ENCODE data around the gene ZNF780B. TPM values are rescaled to one million over a fixed set of nuclear protein-coding genes. Genes with fewer than 3 reads are reported as not detected.
A peak's percentile ranks its signal among the peaks of the same experiment; 100 is the strongest.

ZNF780B gene
- total RNA-seq, 1 donor from 2014 or later: 27.1 TPM

GRCh38 chr19:39996811-39997637 lies 59.0 kb downstream of the ZNF780B start, which contains the start of gene ZNF546:
ZNF546 (plus strand) TSS chr19:39997060; CDS start chr19:39998327, 1,267 bp downstream.
- H3K27ac ChIP-seq: peak within 1 kb of the TSS; percentile 88
- intact Hi-C loops (cut with DNase I): no loop called here
- peaks cover 17% of the 10 kb centered on the region for H3K4me1 ChIP-seq
- ATAC-seq (peak; percentile 98 to 99), DNase-seq (peak; percentile 94)
- no peak for TF ChIP-seq CTCF (IDR thresholded peaks at IDR 0.05)
- H3K9me3 ChIP-seq: peaks cover 4% of the 10 kb centered on the region
- H3K4me3 ChIP-seq: peak within 1 kb of the TSS; percentile 81
- H3K27me3 ChIP-seq (ENCODE audit: low read depth): no peaks in the 10 kb centered on the region
- H3K36me3 ChIP-seq: no peaks in the 10 kb centered on the region

DNA sequence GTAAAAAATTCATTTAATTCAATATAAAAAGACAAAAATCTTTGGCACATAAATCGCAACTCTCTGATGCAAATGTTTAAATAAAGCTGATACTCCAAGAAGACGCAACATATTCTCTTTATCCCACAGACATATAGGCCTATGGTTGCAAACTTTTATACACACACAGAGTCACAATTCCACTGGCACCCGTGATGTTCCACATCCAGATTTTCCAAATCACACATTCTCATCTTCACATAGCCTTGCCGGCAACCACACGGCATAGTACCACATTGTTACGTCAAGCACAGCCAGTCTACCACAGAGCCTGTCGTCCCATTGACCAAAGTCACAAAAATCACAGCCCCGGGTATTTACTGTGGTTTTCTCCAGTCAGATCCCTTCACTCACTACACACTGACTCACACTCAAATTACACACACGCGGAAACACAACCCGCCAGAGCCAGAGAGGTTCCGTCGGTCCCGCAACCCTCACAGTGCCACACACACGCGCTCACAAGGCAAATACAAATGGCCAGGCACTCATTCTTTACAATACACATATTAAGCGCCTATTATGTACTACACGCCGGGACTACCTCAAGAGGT lies 59.7 kb downstream of the ZNF780B start:
- TF ChIP-seq CTCF (IDR thresholded peaks at IDR 0.05): no peak
- intact Hi-C loops (cut with DNase I): no loop called here
- Histone ChIP-seq H3K27ac (peak overlapping the region; percentile 88), H3K4me3 (peak overlapping the region; percentile 81), H3K9me3 (peaks cover 4% of the 10 kb centered on the region), H3K36me3 (no peaks in the 10 kb centered on the region), H3K4me1 (peaks cover 17% of the 10 kb centered on the region), H3K27me3 (ENCODE audit: low read depth) (no peaks in the 10 kb centered on the region)
- ATAC-seq (peak; percentile 51 to 70), DNase-seq (no peak)

DNA sequence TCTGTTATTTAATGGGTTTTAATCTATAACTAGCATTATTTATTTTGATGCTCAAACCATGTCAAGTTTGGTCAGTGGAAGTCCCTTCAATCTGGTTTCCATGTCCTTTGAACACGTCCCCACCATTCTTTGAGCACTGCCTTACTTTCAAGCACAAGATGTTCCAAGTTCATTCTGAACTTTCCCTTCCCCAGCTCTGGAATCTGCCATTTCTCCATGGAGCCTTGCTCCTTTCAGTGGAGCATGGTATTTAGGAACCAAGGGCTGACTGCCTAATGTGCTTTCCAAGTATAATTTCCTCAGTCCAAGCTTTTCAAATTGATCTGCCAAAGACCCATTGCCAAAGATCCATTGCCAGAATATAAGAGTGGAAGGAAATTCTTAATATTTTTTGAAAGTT lies 60.2 kb downstream of the ZNF780B start:
- intact Hi-C loops (cut with DNase I): no loop called here
- H3K36me3 ChIP-seq: no peaks in the 10 kb centered on the region
- TF ChIP-seq CTCF (IDR thresholded peaks at IDR 0.05): no peak

DNA sequence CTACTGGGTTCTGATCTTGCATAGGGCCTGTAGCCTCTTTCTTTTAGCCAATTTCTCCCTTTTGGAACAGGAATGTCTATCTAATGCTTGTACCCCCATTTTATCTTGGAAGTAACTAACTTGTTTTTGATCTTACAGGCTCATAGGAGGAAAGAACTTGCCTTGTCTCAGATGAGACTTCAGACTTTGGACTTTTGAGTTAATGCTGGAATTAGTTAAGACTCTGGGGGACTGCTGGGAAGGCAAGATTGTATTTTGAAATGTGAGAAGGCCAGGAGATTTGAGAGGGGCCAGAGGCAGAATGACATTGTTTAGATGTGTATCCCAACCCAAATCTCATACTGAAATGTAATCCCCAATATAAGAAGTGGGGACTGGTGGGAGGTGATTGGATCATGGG lies 61.7 kb downstream of the ZNF780B start:
- H3K4me3 ChIP-seq: no peak overlapping the region
- intact Hi-C loops (cut with DNase I): no loop called here
- no peaks in the 10 kb centered on the region for H3K27me3 ChIP-seq (ENCODE audit: low read depth)
- no peak for TF ChIP-seq CTCF (IDR thresholded peaks at IDR 0.05)
- ATAC-seq (no peak), DNase-seq (no peak)
- no peak overlapping the region for H3K27ac ChIP-seq
- peaks cover 17% of the 10 kb centered on the region for H3K4me1 ChIP-seq
- no peaks in the 10 kb centered on the region for H3K36me3 ChIP-seq
- H3K9me3 ChIP-seq: peaks cover 4% of the 10 kb centered on the region

More for the DNA sequence above, 60.2 kb downstream of the ZNF780B start:
- DNase-seq (no peak), ATAC-seq (no peak)
- Histone ChIP-seq H3K27ac (no peak overlapping the region), H3K27me3 (ENCODE audit: low read depth) (no peaks in the 10 kb centered on the region), H3K9me3 (peaks cover 4% of the 10 kb centered on the region), H3K4me3 (peak overlapping the region; percentile 81), H3K4me1 (peaks cover 17% of the 10 kb centered on the region)

- DNase-seq (no peak), ATAC-seq (no peak)
- intact Hi-C loops (cut with DNase I): no loop called here
- Histone ChIP-seq H3K27me3 (ENCODE audit: low read depth) (no peaks in the 10 kb centered on the region), H3K27ac (no peak overlapping the region), H3K9me3 (peaks cover 4% of the 10 kb centered on the region), H3K36me3 (no peaks in the 10 kb centered on the region), H3K4me1 (peaks cover 17% of the 10 kb centered on the region), H3K4me3 (no peak overlapping the region)
- TF ChIP-seq CTCF (IDR thresholded peaks at IDR 0.05): no peak
Measured at GRCh38 chr19:39993605-39994004, 62.4 kb downstream of the ZNF780B start.
